Measurements from ENCODE around the gene KRTAP6-1.

The KRTAP6-1 gene

GRCh38 chr21:30615199-30615598 lies 1.5 kb upstream of the KRTAP6-1 start:
- TF ChIP-seq CTCF (IDR thresholded peaks at IDR 0.05; ENCODE audit: low read depth, low read length) = no peak
- H3K4me3 ChIP-seq (replicated peaks in 1 of 2; ENCODE audit: low read depth in 2 of 2, low read length in 2 of 2) = no peak overlapping the region
- DNase-seq (ENCODE audit: low read depth in 2 of 2) = no peak

GRCh38 chr21:30612132-30612531 lies 1.6 kb downstream of the KRTAP6-1 start:
- TF ChIP-seq CTCF (IDR thresholded peaks at IDR 0.05; ENCODE audit: low read depth, low read length) = no peak
- DNase-seq (ENCODE audit: low read depth in 2 of 2) = no peak

GRCh38 chr21:30605968-30606367 lies 7.8 kb downstream of the KRTAP6-1 start:
- no peak overlapping the region for H3K4me3 ChIP-seq (replicated peaks in 1 of 2; ENCODE audit: low read depth in 2 of 2, low read length in 2 of 2)
- no peak for DNase-seq (ENCODE audit: low read depth in 2 of 2)
- no peak for TF ChIP-seq CTCF (IDR thresholded peaks at IDR 0.05; ENCODE audit: low read depth, low read length)

More at GRCh38 chr21:30612132-30612531, 1.6 kb downstream of the KRTAP6-1 start:
- no peak overlapping the region for H3K4me3 ChIP-seq (replicated peaks in 1 of 2; ENCODE audit: low read depth in 2 of 2, low read length in 2 of 2)

- DNase-seq (ENCODE audit: low read depth in 2 of 2) = no peak
Measured at GRCh38 chr21:30600787-30601186, 12.9 kb downstream of the KRTAP6-1 start, which contains the start of gene KRTAP22-1. Gene KRTAP22-1 (plus strand): TSS chr21:30601087.

GRCh38 chr21:30598802-30599201 lies 14.9 kb downstream of the KRTAP6-1 start, which contains the start of gene KRTAP6-2:
Gene KRTAP6-2 (minus strand): TSS chr21:30598902. CDS start chr21:30598874, 28 bp downstream.
- no peak for TF ChIP-seq CTCF (IDR thresholded peaks at IDR 0.05; ENCODE audit: low read depth, low read length)
- DNase-seq (ENCODE audit: low read depth in 2 of 2) = no peak
- no peak within 1 kb of the TSS for H3K4me3 ChIP-seq (replicated peaks in 1 of 2; ENCODE audit: low read depth in 2 of 2, low read length in 2 of 2)

More at GRCh38 chr21:30600787-30601186, 12.9 kb downstream of the KRTAP6-1 start, which contains the start of gene KRTAP22-1:
- H3K4me3 ChIP-seq (replicated peaks in 1 of 2; ENCODE audit: low read depth in 2 of 2, low read length in 2 of 2) = no peak within 1 kb of the TSS
- no peak for TF ChIP-seq CTCF (IDR thresholded peaks at IDR 0.05; ENCODE audit: low read depth, low read length)

- no peak within 1 kb of the TSS for H3K4me3 ChIP-seq (replicated peaks in 1 of 2; ENCODE audit: low read depth in 2 of 2, low read length in 2 of 2)
- no peak for DNase-seq (ENCODE audit: low read depth in 2 of 2)
- no peak for TF ChIP-seq CTCF (IDR thresholded peaks at IDR 0.05; ENCODE audit: low read depth, low read length)
Measured at GRCh38 chr21:30592140-30592539, 21.6 kb downstream of the KRTAP6-1 start, which contains the start of gene KRTAP6-3. Gene KRTAP6-3 (plus strand): TSS chr21:30592440. CDS start chr21:30592446, 6 bp downstream.

- no peak within 1 kb of the TSS for H3K4me3 ChIP-seq (replicated peaks in 1 of 2; ENCODE audit: low read depth in 2 of 2, low read length in 2 of 2)
- no peak for DNase-seq (ENCODE audit: low read depth in 2 of 2)
- TF ChIP-seq CTCF (IDR thresholded peaks at IDR 0.05; ENCODE audit: low read depth, low read length) = no peak
Measured at GRCh38 chr21:30590297-30590696, 23.4 kb downstream of the KRTAP6-1 start, which contains the start of gene KRTAP22-2. Gene KRTAP22-2 (minus strand): TSS chr21:30590397.

Data from cardiac fibroblast (primary cell).